Endothelial cell of umbilical vein (primary cell): ENCODE results near the gene PTPRD. TPM values are rescaled to one million over a fixed set of nuclear protein-coding genes. Genes with fewer than 3 reads are reported as not detected.

Source experiments
- BruUV-seq: library from RNA; stranded (reverse); fragments of 400-500 nt; replicated peaks from 2 replicates; lab custom pipeline; 2021; lab: Mats Ljungman, UMichigan
- CTCF ChIA-PET: fragments of 300-600, 350-600 bp; sonication (Branson Sonifier 250); formaldehyde crosslinking; loops from one replicate; lab custom pipeline; 2021; ENCODE audit warnings: antibody characterized with exemption, inconsistent platforms; lab: Charles Lee
- POLR2A ChIA-PET: fragments of 300-600, 350-600 bp; sonication (Branson Sonifier 250); formaldehyde crosslinking; loops from one replicate; lab custom pipeline; 2021; ENCODE audit warnings: antibody characterized with exemption, inconsistent platforms; lab: Charles Lee
- DNase-seq: peaks from one replicate; pipeline ENCODE4 v3.0.0-alpha.2; 2011; ENCODE audit warnings: low read depth, low spot score
- FAIRE-seq: peaks from 2 replicates; lab custom pipeline; 2011; peaks lifted over from hg19 to GRCh38; lab: Jason Lieb, UNC
- H2AFZ ChIP-seq: 2 replicates; pipeline ENCODE4 v1.6.0; 2012; ENCODE audit warnings: low read depth, low read length, control low read depth, inconsistent platforms
- H3K27ac ChIP-seq: 2 replicates; pipeline ENCODE4 v1.5.1; 2011; ENCODE audit warnings: low read depth, mild to moderate bottlenecking, control low read depth, low read length, moderate library complexity; ENCODE audit not compliant: insufficient read depth
- H3K27me3 ChIP-seq, 2 experiments: 2 replicates each; pipeline versions ENCODE4 v1.6.0 to v1.6.1; 2011; ENCODE audit warnings: low read length in 2 of 2, mixed read lengths in 1 of 2; ENCODE audit not compliant: control insufficient read depth in 2 of 2, insufficient read depth in 2 of 2
- H3K36me3 ChIP-seq, 2 experiments: 2 replicates in 1 of 2; 3 replicates in 1 of 2; pipeline ENCODE4 v1.5.1; 2011; ENCODE audit warnings: low read length in 2 of 2, mild to moderate bottlenecking in 1 of 2, moderate library complexity in 1 of 2; ENCODE audit not compliant: control insufficient read depth in 2 of 2, insufficient read depth in 2 of 2; ENCODE audit errors: extremely low read depth in 1 of 2
- H3K4me1 ChIP-seq: 3 replicates; pipeline ENCODE4 v1.5.1; 2011; ENCODE audit warnings: mild to moderate bottlenecking, low read length; ENCODE audit not compliant: control insufficient read depth, insufficient read depth; ENCODE audit errors: extremely low read depth
- H3K4me2 ChIP-seq: 2 replicates; pipeline ENCODE4 v1.6.1; 2011; ENCODE audit warnings: low read length, control low read depth, mixed read lengths; ENCODE audit not compliant: insufficient read depth
- H3K4me3 ChIP-seq, 3 experiments: fragments of 200-600 bp in 1 of 3; sonication (generic), shearing (Covaris generic) in 1 of 3; replicated peaks in 1 of 3; 2 replicates each; pipeline ENCODE4 v1.5.1; 2011 to 2016; ENCODE audit warnings: control low read depth in 3 of 3, low read length in 3 of 3, mild to moderate bottlenecking in 2 of 3, inconsistent platforms in 1 of 3, low read depth in 1 of 3, moderate library complexity in 1 of 3; ENCODE audit not compliant: insufficient read depth in 1 of 3
- H3K79me2 ChIP-seq: 2 replicates; pipeline ENCODE4 v1.6.0; 2012; ENCODE audit warnings: low read length, inconsistent platforms; ENCODE audit not compliant: control insufficient read depth, insufficient read depth
- H3K9ac ChIP-seq: replicated peaks from 2 replicates; pipeline ENCODE3; 2011; ENCODE audit warnings: low read length, control low read depth; ENCODE audit not compliant: insufficient read depth; ENCODE audit errors: extremely low read depth
- H3K9me1 ChIP-seq: replicated peaks from 3 replicates; pipeline ENCODE4 v1.6.0; 2011; ENCODE audit warnings: mild to moderate bottlenecking, low read length; ENCODE audit not compliant: control insufficient read depth, insufficient read depth; ENCODE audit errors: extremely low read depth
- H3K9me3 ChIP-seq: replicated peaks from 2 replicates; pipeline ENCODE4 v1.5.1; 2012; ENCODE audit warnings: low read length, inconsistent platforms; ENCODE audit not compliant: control insufficient read depth, insufficient read depth
- H4K20me1 ChIP-seq: replicated peaks from 2 replicates; pipeline ENCODE3; 2011; ENCODE audit warnings: mild to moderate bottlenecking, low read length; ENCODE audit not compliant: control insufficient read depth, insufficient read depth; ENCODE audit errors: extremely low read depth
- EZH2 ChIP-seq: IDR thresholded peaks from 2 replicates; pipeline ENCODE4 v1.6.1; 2012; ENCODE audit warnings: borderline replicate concordance, low read depth, mild to moderate bottlenecking, moderate library complexity, low read length, inconsistent platforms; ENCODE audit not compliant: severe bottlenecking
- FOS ChIP-seq: IDR thresholded peaks from 2 replicates; pipeline ENCODE4 v1.6.1; 2011; ENCODE audit warnings: mild to moderate bottlenecking, low read length, moderate library complexity, borderline replicate concordance; ENCODE audit not compliant: insufficient read depth
- GATA2 ChIP-seq: IDR thresholded peaks from 2 replicates; pipeline ENCODE4 v1.7.0; 2011; ENCODE audit warnings: low read depth, mild to moderate bottlenecking, moderate library complexity, mixed read lengths, low read length; ENCODE audit not compliant: insufficient read length, insufficient read depth
- JUN ChIP-seq: IDR thresholded peaks from 2 replicates; pipeline ENCODE4 v1.6.1; 2011; ENCODE audit warnings: borderline replicate concordance, low read depth; ENCODE audit not compliant: insufficient read length, insufficient read depth
- MYC ChIP-seq: IDR thresholded peaks from one replicate; pipeline ENCODE4 v1.6.1; 2011; ENCODE audit warnings: mild to moderate bottlenecking, low read depth, low read length
- POLR2A ChIP-seq: IDR thresholded peaks from 2 replicates; pipeline ENCODE4 v1.6.1; 2012; ENCODE audit warnings: low read depth, mild to moderate bottlenecking, control low read depth, low read length
- POLR2AphosphoS5 ChIP-seq: IDR thresholded peaks from 2 replicates; pipeline ENCODE4 v1.6.1; 2012; ENCODE audit warnings: low read depth, mild to moderate bottlenecking, control low read depth, low read length, moderate library complexity; ENCODE audit not compliant: insufficient read depth
- dilution Hi-C: fragments of 300-500 bp; cut with MboI; formaldehyde crosslinking; loops from one replicate; pipeline ENCODE4 v1.15.0; 2019; ENCODE audit warnings: low sequenced_read_pairs; ENCODE audit not compliant: extremely low pct_ligation_motif_present
- intact Hi-C: fragments of 100-400 bp; cut with micrococcal nuclease; formaldehyde crosslinking; loops from one replicate; pipeline ENCODE4 v1.10.0; 2022
- polyA plus RNA-seq, 4 experiments: library from polyadenylated mRNA; depleted of rRNA in 3 of 4; stranded (reverse) in 3 of 4; unstranded in 1 of 4; fragments of >200 nt; gene quantifications; 2 replicates each; pipeline versions ENCODE4 v1.2.1 to v1.2.3, GENCODE V29; 2011 to 2012; ENCODE audit warnings: missing spikeins in 1 of 4
- total RNA-seq: library from RNA; stranded (reverse); gene quantifications from 2 replicates; pipeline ENCODE4 v1.2.3, GENCODE V29; 2021
- TF ChIP-seq, protein P1 (sequence below): IDR thresholded peaks from 2 replicates; pipeline ENCODE4 v1.6.1; 2011; ENCODE audit not compliant: insufficient read depth, insufficient read length
- TF ChIP-seq, protein P2 (sequence below), 2 donors: IDR thresholded peaks; 1 replicate in 1 of 2; 2 replicates in 1 of 2; pipeline ENCODE4 v1.5.1; 2011; ENCODE audit warnings: low read length in 2 of 2, mild to moderate bottlenecking in 2 of 2, moderate library complexity in 2 of 2, control low read depth in 1 of 2, inconsistent platforms in 1 of 2, low read depth in 1 of 2; ENCODE audit not compliant: insufficient read depth in 1 of 2; ENCODE audit errors: extremely low read depth in 1 of 2

Gene PTPRD
- total and polyA plus RNA-seq, 2 donors (not counting 3 experiments of a cell fraction or from before 2014, with no cell fraction given) = 5.5 to 5.7 TPM

DNA sequence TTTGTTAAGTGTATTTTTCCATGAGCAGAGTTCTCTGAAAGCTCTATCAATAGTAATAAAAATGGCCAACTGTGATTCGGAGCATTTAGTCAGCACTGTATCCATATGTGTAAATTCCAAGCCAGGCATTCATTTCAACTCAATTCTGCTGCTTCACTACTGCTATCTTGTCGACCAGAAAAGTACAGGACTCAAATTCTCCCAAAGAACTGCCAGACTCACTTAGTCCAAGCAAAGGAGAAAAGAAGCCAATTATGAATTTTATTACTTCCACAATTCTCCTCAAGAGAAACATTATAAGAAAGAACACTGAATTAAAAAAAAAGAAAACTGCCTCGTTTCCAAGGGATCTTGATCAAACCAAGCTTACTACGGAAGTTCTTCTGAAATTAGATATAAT is 1906.9 kb downstream of the PTPRD start:
- no peak for DNase-seq
- H3K79me2 ChIP-seq = no peaks in the 10 kb centered on the region
- no peaks in the 10 kb centered on the region for H3K27me3 ChIP-seq
- no peak for FAIRE-seq
- H3K27ac ChIP-seq = no peak overlapping the region
- no peak overlapping the region for H3K9ac ChIP-seq
- H3K9me1 ChIP-seq = no peaks in the 10 kb centered on the region
- CTCF ChIA-PET = interaction anchor here (1.1 to 1.2 kb wide), 2 partner anchors 9 to 1237 kb away, joined by 3 read pairs; no protein-coding TSS in a partner anchor
- no peaks in the 10 kb centered on the region for H3K4me1 ChIP-seq
- H3K4me3 ChIP-seq = no peak overlapping the region
- TF ChIP-seq GATA2 (no peak), POLR2AphosphoS5 (no peak), POLR2A (no peak), JUN (no peak), EZH2 (no peak), FOS (no peak), MYC (no peak)
- TF ChIP-seq, protein P1, sequence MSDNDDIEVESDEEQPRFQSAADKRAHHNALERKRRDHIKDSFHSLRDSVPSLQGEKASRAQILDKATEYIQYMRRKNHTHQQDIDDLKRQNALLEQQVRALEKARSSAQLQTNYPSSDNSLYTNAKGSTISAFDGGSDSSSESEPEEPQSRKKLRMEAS = no peak
- TF ChIP-seq, protein P2, sequence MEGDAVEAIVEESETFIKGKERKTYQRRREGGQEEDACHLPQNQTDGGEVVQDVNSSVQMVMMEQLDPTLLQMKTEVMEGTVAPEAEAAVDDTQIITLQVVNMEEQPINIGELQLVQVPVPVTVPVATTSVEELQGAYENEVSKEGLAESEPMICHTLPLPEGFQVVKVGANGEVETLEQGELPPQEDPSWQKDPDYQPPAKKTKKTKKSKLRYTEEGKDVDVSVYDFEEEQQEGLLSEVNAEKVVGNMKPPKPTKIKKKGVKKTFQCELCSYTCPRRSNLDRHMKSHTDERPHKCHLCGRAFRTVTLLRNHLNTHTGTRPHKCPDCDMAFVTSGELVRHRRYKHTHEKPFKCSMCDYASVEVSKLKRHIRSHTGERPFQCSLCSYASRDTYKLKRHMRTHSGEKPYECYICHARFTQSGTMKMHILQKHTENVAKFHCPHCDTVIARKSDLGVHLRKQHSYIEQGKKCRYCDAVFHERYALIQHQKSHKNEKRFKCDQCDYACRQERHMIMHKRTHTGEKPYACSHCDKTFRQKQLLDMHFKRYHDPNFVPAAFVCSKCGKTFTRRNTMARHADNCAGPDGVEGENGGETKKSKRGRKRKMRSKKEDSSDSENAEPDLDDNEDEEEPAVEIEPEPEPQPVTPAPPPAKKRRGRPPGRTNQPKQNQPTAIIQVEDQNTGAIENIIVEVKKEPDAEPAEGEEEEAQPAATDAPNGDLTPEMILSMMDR (IDR thresholded peaks at IDR 0.05; ENCODE audit: extremely low read depth in 1 of 2, insufficient read depth in 1 of 2, low read depth in 1 of 2, low read length in 2 of 2) = no peak
- H4K20me1 ChIP-seq = no peaks in the 10 kb centered on the region
- dilution Hi-C loops = no loop called here
- no peaks in the 10 kb centered on the region for H3K9me3 ChIP-seq
- no peak overlapping the region for H2AFZ ChIP-seq
- no peaks in the 10 kb centered on the region for H3K36me3 ChIP-seq
- BruUV-seq = no TSS peak
- POLR2A ChIA-PET = no interaction called here
- intact Hi-C loops = no loop called here
- H3K4me2 ChIP-seq = no peak overlapping the region
